ENCODE measurements around the gene SOD1.
"Not testable (repeated sequence)": the region's sequence is repeated elsewhere in the genome, so short reads cannot be mapped to it uniquely, and the experiment has no call there.

SOD1 gene

DNA sequence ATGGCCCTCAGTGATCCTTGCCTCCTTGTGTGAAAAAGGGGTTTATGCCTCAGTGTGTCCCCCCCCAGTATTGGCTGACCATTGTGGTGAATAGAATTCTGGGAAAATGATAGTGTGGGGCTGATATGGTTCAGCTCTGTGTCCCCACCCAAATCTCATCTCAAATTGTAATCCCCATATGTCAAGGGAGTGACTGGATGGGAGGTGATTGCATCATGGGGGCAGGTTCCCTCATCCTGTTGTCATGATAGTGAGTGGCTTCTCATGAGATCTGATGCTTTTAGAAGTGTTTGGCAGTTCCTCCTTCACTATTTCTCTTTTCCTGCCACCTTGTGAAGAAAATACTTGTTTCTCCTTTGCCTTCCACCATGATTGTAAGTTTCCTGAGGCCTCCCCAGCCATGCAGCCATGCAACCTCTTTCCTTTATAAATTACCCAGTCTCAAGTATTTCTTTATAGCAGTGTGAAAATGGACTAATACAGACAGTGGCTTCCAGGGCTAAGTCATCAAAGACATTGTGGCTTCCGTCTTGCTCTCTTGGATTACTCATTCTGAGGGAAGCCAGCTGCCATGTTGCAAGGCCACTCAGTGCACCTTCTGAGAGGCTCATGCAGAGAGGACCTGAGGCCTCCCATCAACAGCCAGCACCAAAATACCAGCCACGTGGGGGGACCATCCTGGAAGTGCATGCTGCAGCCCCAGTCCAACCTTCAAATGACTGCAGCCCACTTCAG is 40.6 kb upstream of the SOD1 start:
- ChIA-PET POLR2A (no interaction called here), CTCF (no interaction called here)
- TF ChIP-seq, protein P1, sequence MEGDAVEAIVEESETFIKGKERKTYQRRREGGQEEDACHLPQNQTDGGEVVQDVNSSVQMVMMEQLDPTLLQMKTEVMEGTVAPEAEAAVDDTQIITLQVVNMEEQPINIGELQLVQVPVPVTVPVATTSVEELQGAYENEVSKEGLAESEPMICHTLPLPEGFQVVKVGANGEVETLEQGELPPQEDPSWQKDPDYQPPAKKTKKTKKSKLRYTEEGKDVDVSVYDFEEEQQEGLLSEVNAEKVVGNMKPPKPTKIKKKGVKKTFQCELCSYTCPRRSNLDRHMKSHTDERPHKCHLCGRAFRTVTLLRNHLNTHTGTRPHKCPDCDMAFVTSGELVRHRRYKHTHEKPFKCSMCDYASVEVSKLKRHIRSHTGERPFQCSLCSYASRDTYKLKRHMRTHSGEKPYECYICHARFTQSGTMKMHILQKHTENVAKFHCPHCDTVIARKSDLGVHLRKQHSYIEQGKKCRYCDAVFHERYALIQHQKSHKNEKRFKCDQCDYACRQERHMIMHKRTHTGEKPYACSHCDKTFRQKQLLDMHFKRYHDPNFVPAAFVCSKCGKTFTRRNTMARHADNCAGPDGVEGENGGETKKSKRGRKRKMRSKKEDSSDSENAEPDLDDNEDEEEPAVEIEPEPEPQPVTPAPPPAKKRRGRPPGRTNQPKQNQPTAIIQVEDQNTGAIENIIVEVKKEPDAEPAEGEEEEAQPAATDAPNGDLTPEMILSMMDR (IDR thresholded peaks at IDR 0.05; ENCODE audit: insufficient read depth, low read length, missing control alignments), result no peak
- no peak overlapping the region for H3K4me3 ChIP-seq (ENCODE audit: low read depth, low read length)
- no peak for DNase-seq (ENCODE audit: low read depth, low spot score)

DNA sequence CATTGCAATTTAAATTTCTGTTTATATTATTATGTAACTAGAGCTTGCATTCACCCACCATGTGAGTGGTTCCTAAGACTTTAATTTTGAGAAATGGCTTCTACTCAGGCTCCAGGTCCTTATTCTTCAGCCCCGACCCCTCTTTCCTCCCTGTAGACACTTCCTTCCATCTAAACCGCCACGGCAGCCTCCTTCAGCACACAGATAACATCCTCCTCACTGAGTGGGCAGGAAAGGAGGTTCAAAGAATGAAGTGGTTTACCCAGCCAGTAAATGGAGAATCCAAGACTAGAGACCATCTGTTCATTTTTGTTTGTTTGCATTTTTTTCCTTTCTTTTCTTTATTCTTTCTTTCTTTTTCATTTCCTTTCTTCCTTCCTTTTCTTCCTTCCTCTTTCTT is 37.1 kb upstream of the SOD1 start:
- TF ChIP-seq, protein P1 (IDR thresholded peaks at IDR 0.05; ENCODE audit: insufficient read depth, low read length, missing control alignments), result no peak
- ChIA-PET POLR2A (no interaction called here), CTCF (interaction anchor here (0.6 kb wide), 1 partner anchor 974 kb away, joined by 4 read pairs; no protein-coding TSS in a partner anchor)
- DNase-seq (ENCODE audit: low read depth, low spot score), result no peak
- H3K4me3 ChIP-seq (ENCODE audit: low read depth, low read length), result no peak overlapping the region

DNA sequence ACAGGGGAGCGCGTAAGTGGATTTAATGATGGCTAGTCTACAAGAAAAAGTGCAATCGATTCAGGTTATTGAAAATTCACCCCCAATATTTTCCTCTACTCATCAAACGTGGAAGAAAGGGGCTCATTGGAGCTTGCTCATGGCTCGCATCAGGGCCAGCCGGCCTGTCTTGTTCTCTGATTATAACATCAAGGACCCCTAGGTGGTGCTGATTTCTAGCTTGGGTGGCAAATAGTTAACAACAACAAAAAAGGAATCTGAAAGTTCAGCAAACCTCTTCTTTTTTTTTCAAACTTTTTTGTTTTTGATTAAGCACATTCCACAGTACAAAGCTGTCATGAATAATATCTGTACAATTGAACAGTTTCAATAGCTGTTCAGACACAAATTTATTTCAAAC is 35.8 kb upstream of the SOD1 start:
- no peak for DNase-seq (ENCODE audit: low read depth, low spot score)
- POLR2A ChIA-PET, result no interaction called here
- CTCF ChIA-PET, result interaction anchor here (0.6 to 1.4 kb wide), 4 partner anchors 19 to 915 kb away, joined by 3 to 4 read pairs (median 3); no protein-coding TSS in a partner anchor

DNA sequence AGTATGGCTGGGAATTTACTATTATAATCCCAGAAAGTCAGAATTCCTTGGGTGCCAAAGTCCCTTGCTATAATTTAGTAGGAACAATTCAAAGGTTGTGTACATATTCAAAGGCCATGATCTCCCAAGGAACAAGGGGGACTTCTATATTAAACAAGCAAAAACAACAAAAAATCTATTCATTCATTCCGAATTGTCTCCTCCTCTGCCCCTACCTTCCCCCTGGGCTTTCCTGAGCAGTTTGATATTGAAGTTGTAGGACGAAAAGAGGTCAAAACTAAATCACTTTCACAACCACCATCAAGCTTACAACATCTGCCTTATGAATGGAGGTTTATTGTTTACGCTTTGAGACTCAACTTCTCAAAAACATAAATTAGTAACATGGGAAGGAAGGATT is 35.3 kb upstream of the SOD1 start:
- no peak for DNase-seq (ENCODE audit: low read depth, low spot score)
- TF ChIP-seq, protein P1 (IDR thresholded peaks at IDR 0.05; ENCODE audit: insufficient read depth, low read length, missing control alignments), result no peak
- CTCF ChIA-PET, result interaction anchor here (0.7 to 1.4 kb wide), 4 partner anchors 20 to 634 kb away, joined by 3 to 4 read pairs (median 3); no protein-coding TSS in a partner anchor
- no peak overlapping the region for H3K4me3 ChIP-seq (ENCODE audit: low read depth, low read length)
- POLR2A ChIA-PET, result no interaction called here

More for the DNA sequence above, 35.8 kb upstream of the SOD1 start:
- TF ChIP-seq, protein P1 (IDR thresholded peaks at IDR 0.05; ENCODE audit: insufficient read depth, low read length, missing control alignments), result no peak
- no peak overlapping the region for H3K4me3 ChIP-seq (ENCODE audit: low read depth, low read length)

DNA sequence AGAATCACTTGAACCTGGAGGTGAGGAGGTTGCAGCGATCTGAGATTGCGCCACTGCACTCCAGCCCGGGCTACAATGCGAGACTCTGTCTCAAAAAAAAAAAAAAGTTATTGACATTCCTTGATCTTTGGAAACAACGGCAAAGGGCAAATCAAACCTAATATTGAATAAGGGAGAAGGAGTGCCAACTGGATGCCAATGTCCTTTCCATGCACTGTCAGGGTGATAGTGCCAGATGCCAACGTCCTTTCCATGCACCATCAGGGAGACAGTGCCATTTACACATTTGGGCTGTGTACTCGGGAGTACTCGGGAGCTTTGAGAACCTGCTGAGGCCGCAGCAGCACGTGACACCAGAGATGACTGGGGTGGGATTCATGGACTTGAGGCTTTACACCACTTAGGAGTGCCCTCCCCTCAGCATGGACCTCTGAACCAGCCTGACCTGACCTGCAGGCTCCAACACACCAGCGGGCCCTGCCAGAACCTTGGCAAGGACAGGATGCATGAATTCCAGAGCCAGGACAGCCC is 34.5 kb upstream of the SOD1 start:
- CTCF ChIA-PET, result interaction anchor here (0.7 kb wide), 1 partner anchor 44 kb away, joined by 3 read pairs; no protein-coding TSS in a partner anchor
- H3K4me3 ChIP-seq (ENCODE audit: low read depth, low read length), result no peak overlapping the region
- POLR2A ChIA-PET, result no interaction called here
- DNase-seq (ENCODE audit: low read depth, low spot score), result no peak
- TF ChIP-seq, protein P1 (IDR thresholded peaks at IDR 0.05; ENCODE audit: insufficient read depth, low read length, missing control alignments), result no peak

DNA sequence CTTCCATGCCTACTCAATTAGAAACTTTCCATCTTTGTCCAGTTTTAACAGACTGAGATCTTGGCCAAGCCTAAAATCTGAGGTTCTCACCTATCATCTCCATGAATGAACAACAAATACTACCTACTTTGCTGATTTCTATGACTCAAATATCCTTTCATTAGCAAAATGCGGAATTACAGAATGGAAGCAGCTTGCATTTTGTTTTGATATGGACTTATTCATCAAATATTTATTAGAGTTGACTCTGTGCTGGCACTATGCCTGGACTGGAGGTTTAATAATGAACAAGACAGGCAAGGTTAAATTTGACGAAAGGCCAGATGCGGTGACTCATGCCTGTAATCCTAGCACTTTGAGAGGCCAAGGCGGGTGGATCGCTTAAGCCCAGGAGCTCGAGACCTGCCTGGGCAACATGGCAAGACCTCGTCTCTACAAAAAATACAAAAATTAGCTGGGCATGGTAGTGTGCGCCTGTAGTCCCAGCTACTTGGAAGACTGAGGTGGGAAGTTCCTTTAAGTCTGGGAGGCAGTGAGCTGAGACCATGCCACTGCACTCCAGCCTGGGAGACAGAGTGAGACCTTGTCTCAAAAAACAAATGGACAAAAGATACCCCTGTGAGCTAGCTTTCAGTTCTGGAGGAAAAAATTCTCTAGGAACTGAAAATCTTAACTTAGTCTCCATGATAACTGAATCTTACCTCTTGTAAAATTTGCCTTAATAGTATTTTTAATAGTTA is 29.4 kb upstream of the SOD1 start:
- peak; percentile 56 for DNase-seq (ENCODE audit: low read depth, low spot score)
- no peak overlapping the region for H3K4me3 ChIP-seq (ENCODE audit: low read depth, low read length)
- ChIA-PET POLR2A (no interaction called here), CTCF (interaction anchor here (1.0 kb wide), 2 partner anchors 156 to 449 kb away, joined by 3 read pairs; no protein-coding TSS in a partner anchor)
- TF ChIP-seq, protein P1 (IDR thresholded peaks at IDR 0.05; ENCODE audit: insufficient read depth, low read length, missing control alignments), result no peak

DNA sequence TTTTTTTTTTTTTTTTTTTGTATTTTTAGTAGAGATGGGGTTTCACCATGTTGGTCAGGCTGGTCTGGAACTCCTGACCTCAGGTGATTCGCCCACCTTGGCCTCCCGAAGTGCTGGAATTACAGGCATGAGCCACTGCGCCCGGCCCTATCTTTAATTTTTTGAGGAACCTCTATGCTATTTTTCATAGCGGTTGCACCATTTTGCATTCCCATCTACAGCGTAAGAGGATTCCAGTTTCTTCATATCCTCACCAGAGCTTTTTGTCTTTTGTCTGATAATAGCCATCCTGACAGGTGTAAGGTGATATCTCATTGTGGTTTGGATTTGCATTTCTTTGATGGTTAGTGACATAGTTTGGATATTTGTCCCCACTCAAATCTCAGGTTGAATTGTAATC is 27.6 kb upstream of the SOD1 start:
- CTCF ChIA-PET, result interaction anchor here (0.6 kb wide), 1 partner anchor 433 kb away, joined by 3 read pairs; no protein-coding TSS in a partner anchor
- DNase-seq (ENCODE audit: low read depth, low spot score); POLR2A ChIA-PET; H3K4me3 ChIP-seq (ENCODE audit: low read depth, low read length): not testable (repeated sequence)
